ENCODE measurements around the gene DDI2. TPM values are rescaled to one million over a fixed set of nuclear protein-coding genes. Genes with fewer than 3 reads are reported as not detected.

Gene DDI2
- total RNA-seq, 1 donor from 2014 or later, result 40.9 TPM

DNA sequence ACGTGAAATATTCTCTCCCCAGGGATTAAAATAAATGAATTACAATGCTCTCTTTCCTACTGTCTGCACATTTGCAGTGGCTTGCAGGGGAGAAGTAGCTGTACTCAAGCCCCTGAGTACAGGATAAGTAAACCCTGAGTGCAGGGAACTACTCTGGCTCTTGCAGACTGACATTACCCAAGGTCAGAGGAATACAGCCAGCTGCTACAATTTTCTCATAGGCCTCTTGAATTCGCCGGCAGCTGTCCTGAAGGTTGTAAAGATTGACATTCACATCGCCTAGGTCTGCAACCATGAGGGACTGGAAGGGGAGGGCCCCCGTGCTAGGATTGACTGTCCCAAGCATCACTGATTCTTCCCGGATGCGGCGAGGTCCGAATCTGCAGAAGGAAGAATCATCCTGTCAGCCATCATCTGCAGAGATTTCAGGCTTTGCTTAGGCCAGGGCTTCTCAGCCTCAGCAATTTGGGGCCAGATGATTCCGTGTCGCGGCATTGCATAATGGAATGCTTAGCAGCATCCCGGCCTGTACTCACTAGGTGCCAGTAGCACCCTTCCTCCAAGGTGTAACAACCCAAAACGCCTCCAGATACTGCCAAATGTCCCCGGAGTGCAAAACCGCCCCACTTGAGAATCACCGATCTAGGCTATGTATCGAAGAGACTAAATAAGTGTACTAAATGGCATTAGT lies 34.1 kb upstream of the DDI2 start:
- intact Hi-C loops (cut with DNase I), result no loop called here
- TF ChIP-seq, protein P1, sequence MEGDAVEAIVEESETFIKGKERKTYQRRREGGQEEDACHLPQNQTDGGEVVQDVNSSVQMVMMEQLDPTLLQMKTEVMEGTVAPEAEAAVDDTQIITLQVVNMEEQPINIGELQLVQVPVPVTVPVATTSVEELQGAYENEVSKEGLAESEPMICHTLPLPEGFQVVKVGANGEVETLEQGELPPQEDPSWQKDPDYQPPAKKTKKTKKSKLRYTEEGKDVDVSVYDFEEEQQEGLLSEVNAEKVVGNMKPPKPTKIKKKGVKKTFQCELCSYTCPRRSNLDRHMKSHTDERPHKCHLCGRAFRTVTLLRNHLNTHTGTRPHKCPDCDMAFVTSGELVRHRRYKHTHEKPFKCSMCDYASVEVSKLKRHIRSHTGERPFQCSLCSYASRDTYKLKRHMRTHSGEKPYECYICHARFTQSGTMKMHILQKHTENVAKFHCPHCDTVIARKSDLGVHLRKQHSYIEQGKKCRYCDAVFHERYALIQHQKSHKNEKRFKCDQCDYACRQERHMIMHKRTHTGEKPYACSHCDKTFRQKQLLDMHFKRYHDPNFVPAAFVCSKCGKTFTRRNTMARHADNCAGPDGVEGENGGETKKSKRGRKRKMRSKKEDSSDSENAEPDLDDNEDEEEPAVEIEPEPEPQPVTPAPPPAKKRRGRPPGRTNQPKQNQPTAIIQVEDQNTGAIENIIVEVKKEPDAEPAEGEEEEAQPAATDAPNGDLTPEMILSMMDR (IDR thresholded peaks at IDR 0.05), result no peak
- Histone ChIP-seq H3K27ac (no peak overlapping the region), H3K27me3 (peaks cover 10% of the 10 kb centered on the region), H3K9me3 (no peaks in the 10 kb centered on the region), H3K4me3 (no peak overlapping the region), H3K4me1 (peaks cover 16% of the 10 kb centered on the region), H3K36me3 (no peaks in the 10 kb centered on the region)
- ATAC-seq (no peak), DNase-seq (no peak)

DNA sequence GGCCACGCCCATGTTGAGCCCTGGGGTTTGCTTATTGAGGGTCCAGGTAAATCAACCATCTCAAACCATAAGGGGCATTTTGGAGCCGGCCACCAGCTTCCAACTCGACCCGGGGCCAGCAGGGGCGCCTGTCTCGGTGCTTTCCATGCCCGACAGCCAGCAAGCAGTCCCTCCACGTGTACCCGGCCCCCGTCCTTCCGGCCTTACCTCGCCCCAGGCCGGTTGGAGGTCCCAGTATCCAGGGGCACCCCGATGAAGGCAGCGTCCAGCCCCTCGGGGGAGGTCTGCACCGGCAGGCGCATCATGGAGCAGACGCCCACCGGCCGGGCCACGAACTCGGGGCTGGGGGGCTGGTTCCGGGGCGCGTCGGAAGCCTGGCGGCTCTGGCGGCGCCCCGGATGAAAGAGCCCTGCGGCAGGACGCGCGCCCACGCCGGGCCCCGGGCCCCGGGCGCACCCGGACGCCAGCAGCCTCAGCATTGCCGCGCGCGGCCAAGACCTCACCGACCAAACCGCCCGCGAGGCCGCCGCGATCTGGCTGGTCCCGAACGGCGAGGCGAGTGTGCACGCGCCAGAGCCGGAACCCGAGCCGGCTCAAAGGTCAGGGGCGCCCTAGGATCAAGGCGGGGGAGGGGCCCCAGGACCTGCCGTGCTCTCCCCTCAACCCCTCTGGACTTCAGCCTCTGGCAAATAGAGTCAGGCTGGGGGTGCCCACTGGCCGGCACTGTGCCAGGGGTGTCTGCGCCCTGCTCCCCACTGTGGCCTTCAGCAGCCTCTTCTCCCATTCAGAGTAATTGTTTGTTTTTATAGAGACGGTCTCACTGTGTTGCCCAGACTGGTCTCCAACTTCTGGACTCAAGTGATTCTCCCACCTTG lies 32.5 kb upstream of the DDI2 start, which contains the start of gene AGMAT:
TSS of gene AGMAT (minus strand) at position 563 of the 875 bp plus-strand sequence. CDS start at position 479, 84 bp downstream.
- DNase-seq (peak; percentile 69), ATAC-seq (peak; percentile 76)
- H3K27ac ChIP-seq, result no peak within 1 kb of the TSS
- H3K36me3 ChIP-seq, result no peaks in the 10 kb centered on the region
- intact Hi-C loops (cut with DNase I), result no loop called here
- peaks cover 10% of the 10 kb centered on the region for H3K4me1 ChIP-seq
- no peaks in the 10 kb centered on the region for H3K9me3 ChIP-seq
- TF ChIP-seq, protein P1 (IDR thresholded peaks at IDR 0.05), result peak; percentile 24
- H3K27me3 ChIP-seq, result peaks cover 10% of the 10 kb centered on the region
- H3K4me3 ChIP-seq, result peak within 1 kb of the TSS; percentile 46

DNA sequence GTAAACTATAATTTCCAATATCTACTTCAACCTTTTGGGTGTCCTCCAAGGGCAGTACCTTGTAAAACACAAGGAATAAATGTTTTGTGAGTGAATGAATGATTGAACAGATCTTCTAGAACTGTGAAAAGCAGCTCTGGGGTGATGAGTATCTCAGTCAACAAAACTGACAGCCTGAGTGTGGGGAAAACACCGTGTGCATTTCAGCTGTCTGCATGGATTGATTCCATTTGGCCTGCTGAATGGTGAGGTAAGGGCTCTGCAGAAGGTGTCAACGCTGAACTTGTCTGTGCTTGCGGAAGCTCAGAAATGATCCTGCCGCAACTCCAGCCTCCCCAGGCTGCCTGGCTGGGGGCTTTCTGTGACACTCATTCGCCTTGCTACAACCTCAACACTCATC lies 25.0 kb upstream of the DDI2 start:
- Histone ChIP-seq H3K27ac (no peak overlapping the region), H3K4me1 (no peaks in the 10 kb centered on the region), H3K4me3 (no peak overlapping the region), H3K27me3 (no peaks in the 10 kb centered on the region), H3K36me3 (no peaks in the 10 kb centered on the region), H3K9me3 (no peaks in the 10 kb centered on the region)
- intact Hi-C loops (cut with DNase I), result no loop called here
- DNase-seq, result no peak
- TF ChIP-seq, protein P1 (IDR thresholded peaks at IDR 0.05), result no peak
- ATAC-seq, result no peak

DNA sequence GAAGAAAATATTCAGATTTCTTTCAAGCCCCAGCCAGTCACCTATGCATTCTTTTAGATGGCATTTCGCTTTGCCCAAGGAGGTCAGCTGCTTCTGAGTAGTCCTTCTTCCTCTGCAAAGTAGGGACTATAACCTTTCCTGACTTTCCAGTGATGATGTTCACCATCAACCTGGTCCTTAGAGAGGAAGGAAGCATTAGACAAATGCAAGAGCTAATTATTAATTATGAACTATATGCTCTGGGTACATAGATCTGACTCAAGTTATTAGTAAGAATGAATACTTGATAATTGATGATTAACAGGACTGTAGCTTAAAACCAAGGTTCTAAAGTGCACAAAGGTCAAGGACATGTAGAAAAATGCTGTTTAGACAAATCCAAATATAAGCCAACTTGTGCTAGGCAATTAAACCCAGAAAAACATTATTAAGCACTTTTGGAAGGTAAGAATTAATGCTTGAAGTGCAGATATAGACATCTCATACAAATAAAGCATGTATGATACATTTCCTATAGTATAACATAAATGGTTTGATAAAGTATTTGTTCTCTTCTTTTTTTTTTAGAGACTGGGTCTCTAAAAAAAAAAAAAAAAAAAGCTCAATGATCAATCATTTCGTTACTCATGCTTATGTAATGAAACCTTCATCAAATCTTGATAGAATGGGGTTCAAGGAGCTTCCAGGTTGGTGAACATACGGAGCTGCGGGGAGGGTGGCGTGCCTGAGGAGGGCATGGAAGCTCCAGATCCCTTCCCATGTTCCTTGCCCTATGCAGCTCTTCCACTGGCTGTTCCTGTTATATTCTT lies 21.2 kb upstream of the DDI2 start:
- H3K4me3 ChIP-seq, result no peak overlapping the region
- no peaks in the 10 kb centered on the region for H3K36me3 ChIP-seq
- no peaks in the 10 kb centered on the region for H3K27me3 ChIP-seq
- H3K9me3 ChIP-seq, result no peaks in the 10 kb centered on the region
- DNase-seq, result no peak
- no peak for ATAC-seq
- no peak overlapping the region for H3K27ac ChIP-seq
- TF ChIP-seq, protein P1 (IDR thresholded peaks at IDR 0.05), result no peak
- no peaks in the 10 kb centered on the region for H3K4me1 ChIP-seq
- intact Hi-C loops (cut with DNase I), result no loop called here

DNA sequence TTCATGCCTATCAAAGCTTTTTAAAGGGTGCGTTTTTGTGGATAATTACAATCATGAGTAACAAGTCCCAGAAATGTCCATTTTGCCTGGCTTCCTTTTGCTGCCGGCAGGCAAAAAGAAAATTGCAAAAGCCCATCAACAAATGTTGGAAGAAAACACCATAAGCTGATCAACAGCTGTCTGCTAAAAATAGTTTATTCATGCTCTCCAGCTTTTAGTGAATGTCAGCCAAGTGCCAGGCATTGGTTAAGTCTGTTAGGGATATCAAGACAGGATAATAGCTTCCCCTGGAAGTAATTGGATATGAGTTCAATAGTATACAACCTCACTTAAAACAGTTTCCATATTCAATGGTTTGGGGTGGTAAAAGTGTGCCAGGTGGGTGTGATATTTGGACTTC lies 18.8 kb upstream of the DDI2 start:
- H3K9me3 ChIP-seq, result no peaks in the 10 kb centered on the region
- no peak overlapping the region for H3K27ac ChIP-seq
- intact Hi-C loops (cut with DNase I), result no loop called here
- ATAC-seq (no peak), DNase-seq (no peak)
- no peaks in the 10 kb centered on the region for H3K27me3 ChIP-seq
- H3K4me1 ChIP-seq, result no peaks in the 10 kb centered on the region
- TF ChIP-seq, protein P1 (IDR thresholded peaks at IDR 0.05), result no peak
- no peak overlapping the region for H3K4me3 ChIP-seq
- no peaks in the 10 kb centered on the region for H3K36me3 ChIP-seq

All from upper lobe of right lung (tissue), 1 donor.